ACHN (cell line): ENCODE data around the gene USP47.

Experiments
- DNase-seq: peaks from one replicate; pipeline ENCODE4 v3.0.0-alpha.2; 2015
- in situ Hi-C: cut with HindIII; loops from 2 replicates; pipeline ENCODE4 v1.10.0; 2017; ENCODE audit warnings: low sequenced_read_pairs, low pct_ligation_motif_present, low pct_unique_long_range_greater_than_20kb

The USP47 gene

DNA sequence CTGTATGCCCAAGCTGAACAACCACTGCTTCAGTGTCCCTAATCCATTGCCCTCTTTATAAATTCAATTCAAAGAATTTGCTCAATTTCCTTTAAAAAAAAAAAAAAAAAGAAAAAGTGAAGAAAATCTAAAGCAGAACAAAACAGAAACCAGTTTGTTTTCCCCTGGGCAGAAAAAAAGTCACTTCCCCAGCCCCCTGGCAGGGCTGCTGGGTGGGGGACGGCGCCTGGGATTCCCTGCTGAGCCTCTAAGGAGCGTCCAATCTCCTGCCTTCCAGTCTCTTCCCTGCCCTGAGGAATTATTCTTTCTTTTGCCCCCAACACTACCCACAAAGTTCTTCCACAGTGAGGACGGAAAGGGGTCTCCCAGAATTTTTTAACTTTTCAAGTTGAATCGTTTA, 142.8 kb downstream of the USP47 start:
- DNase-seq: no peak
- in situ Hi-C loops: no loop called here

GRCh38 chr11:11985016-11985715, 143.4 kb downstream of the USP47 start:
- in situ Hi-C loops: no loop called here
- peak; percentile 32 for DNase-seq

- in situ Hi-C loops: no loop called here
- DNase-seq: no peak
Measured at GRCh38 chr11:11985954-11986949, 144.5 kb downstream of the USP47 start.

DNA sequence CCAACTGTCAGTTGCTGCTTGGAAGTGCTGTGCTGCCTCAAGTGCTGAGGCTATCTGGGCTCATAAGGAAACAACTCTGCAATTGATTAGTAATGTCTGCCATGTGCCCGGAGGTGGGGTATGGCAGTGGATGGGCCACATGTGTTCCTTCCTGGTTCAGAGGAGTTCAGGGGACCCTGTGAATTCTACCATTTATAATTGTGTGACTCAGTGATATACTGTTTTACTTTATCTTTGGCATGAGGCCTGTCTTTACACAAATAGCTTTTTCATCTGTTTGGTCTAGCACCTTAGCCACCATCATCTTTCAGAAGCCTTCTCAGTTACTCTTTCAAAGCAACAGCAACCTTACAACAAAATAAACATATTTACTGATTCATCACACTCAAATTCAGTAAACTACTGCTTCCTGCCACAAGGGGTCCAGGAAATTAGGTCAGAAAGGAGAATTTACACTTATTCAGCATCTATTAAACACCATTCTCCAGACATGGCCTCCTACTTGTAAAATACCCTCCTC, 145.8 kb downstream of the USP47 start:
- in situ Hi-C loops: no loop called here
- DNase-seq: peak; percentile 14

- peak; percentile 30 for DNase-seq
- in situ Hi-C loops: no loop called here
Measured at GRCh38 chr11:11988099-11988651, 146.4 kb downstream of the USP47 start.

- in situ Hi-C loops: no loop called here
- DNase-seq: peak; percentile 38
Measured at GRCh38 chr11:11988681-11989261, 147.0 kb downstream of the USP47 start.

DNA sequence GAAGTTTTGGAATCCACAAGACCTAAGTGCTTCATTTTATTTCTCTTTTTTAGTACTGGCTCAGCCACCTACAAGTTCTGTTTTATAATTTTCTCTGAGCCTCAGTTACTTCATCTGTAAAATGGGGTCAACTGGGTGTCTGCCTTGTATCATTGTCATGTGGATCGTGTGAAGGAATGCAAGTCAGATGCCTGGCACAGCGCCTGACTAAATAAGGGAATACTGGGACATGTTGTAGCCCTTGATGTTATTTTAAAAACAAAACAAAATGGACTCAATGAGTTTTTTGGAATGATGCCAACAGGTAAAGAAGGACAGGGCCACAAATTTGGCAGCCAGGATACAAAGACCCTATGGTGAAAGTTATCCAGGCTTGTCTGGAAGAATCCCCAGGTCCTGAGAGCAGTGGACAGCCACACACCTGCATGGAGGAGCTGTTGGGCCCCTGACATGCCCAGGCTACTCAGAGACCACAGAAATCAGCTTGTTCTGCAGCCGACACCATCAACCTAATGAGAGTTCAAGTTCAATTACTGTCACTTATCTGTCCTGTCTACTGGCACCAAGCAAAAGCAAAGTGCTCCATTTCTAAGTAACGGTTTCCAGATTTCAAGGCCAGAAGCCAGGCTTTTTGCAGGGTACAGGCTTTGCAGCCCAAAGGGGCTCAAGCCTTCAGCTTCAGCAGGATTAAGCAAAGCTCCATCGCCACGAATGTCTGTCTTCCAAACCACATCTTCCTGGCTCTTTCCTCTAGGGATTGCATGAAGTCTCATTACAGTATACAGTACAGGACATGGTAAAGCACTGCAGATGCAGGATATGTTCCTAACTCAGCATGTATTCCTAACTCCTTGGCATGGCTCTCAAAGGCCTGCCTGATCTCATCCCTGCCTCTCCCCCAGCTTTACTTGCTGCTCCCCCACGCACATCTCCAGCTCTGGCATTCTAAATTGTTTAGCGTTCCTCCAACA, 148.3 kb downstream of the USP47 start:
- in situ Hi-C loops: no loop called here
- no peak for DNase-seq

DNA sequence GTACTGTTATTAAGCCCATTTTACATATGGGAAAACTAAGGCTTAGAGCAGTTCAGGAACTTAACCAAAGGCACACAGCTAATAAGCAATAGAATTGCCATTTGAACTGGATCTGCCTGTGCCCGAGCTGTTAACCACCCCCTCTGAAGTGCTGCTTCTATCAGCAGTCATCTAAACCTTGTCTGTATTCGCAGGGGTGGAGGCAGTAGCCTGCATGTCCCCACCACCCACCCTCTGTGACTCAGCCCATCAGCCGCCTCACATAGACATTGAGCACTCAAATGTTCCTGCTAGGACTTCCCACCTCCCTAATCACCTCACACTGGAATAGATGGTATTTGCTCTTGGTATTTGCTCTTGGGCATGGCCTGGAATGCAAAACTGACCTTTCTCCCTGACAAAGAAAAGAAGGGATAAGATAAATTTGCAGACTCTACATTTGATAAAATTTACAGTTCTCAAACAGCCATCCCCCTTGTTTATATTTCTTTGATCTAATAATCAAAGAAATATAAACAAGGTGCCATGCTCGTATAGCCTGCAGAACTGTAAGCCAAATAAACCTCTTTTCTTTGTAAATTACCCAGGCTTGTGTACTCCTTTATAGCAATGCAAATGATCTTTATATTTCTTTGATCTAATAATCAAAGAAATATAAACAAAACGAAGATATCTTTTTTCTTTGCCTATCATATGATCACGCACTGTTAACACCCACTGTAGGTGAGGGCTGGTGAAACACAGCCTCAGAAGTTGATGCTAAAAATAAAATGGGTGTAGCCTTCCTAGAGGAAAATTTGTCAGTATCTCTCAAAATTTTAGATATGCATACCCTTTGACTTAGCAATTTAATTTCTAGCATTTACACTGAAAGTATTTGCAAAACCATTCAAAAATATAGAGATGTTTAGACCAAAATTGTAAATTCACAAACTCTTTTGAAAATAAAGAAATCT, 150.8 kb downstream of the USP47 start:
- DNase-seq: no peak
- in situ Hi-C loops: no loop called here

- peak; percentile 70 for DNase-seq
- in situ Hi-C loops: no loop called here
Measured at GRCh38 chr11:11993839-11994238, 152.1 kb downstream of the USP47 start.

GRCh38 chr11:11995601-11996000, 153.8 kb downstream of the USP47 start:
- DNase-seq: no peak
- in situ Hi-C loops: no loop called here

DNA sequence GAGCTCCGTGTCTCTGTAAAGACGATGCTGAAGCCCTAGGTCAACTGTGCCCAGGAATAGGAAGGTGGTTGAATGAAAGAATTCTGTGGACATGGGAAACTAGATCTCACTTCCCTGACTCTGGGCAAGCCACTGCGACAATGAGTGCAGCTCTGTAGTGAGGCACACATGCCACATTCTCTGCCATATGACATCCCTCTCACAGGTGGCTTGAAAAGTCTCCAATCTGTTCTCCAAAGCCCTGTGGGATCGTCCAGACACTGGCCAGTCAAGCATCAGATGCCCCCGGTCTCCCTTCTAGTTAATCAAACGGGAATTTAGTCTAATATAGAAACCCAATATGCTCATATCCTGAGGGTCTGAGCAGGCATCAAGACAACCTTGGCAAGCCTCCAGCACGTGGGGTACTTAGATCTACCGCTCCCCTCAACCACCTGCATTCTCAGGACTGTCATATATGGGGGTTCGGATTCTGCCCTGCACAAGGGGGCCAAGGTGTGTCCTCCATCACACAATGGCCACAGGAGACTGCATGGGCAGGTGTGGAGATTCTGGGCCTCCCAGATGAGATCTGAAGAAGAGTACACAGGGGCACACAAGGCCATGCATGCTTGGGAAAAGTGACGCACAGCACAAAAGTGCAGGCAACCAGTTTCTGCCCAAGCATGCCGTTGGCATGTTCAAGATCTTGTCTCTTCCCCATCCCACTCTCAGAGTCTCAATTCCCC, 154.7 kb downstream of the USP47 start:
- no peak for DNase-seq
- in situ Hi-C loops: no loop called here

GRCh38 chr11:11997049-11997322, 155.2 kb downstream of the USP47 start:
- DNase-seq: no peak
- in situ Hi-C loops: no loop called here

GRCh38 chr11:11998091-11998781, 156.5 kb downstream of the USP47 start:
- DNase-seq: peak; percentile 88
- in situ Hi-C loops: no loop called here

DNA sequence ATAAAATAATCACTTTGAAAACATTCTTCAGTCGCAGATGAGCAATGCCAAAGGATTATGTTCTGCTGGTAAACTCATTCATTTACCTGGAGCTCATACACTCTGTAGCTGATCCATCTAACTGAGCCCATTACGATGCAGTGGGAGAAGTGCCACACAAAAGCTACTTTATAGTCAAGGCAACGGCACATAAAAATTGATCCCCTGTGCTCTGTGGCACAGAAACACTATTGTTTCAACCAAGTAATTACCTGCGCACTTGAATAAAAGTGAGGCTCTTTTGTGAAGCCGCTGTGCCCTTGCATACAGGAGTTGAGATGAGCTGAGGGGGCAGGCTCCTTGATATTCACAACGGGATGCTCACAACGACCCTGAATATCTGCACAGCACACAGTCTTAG, 159.4 kb downstream of the USP47 start:
- DNase-seq: no peak
- in situ Hi-C loops: no loop called here

DNA sequence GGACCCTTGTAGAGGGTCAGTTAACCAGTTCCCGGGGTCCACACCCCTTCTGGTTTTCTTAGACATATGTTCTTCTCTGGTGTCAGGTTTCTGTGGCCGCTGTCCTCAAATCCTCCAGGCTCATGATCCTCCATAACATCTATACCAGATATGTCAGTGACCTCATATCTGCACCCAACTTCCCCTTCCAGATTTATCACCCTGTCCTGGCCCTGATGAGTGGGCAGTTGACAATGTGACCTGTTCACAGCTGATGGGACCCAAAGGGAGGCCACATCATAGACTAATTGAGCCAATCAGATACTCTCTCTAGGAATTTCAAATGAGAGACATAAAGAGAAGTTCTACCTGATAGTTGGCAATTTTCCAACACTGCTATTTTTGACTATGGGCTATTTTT, 161.6 kb downstream of the USP47 start:
- in situ Hi-C loops: no loop called here
- DNase-seq: no peak

GRCh38 chr11:12003815-12004214, 162.0 kb downstream of the USP47 start:
- in situ Hi-C loops: no loop called here
- no peak for DNase-seq
